GM18951 (cell line): Measurements from ENCODE around the gene SPRED2.

ENCODE experiments used
- POLR2A ChIP-seq: IDR thresholded peaks from 4 replicates; pipeline ENCODE4 v1.6.1; 2011; ENCODE audit warnings: mild to moderate bottlenecking; ENCODE audit not compliant: insufficient read length, insufficient read depth; ENCODE audit errors: extremely low read depth
- in situ Hi-C: fragments of 300-500 bp; cut with MboI; formaldehyde crosslinking; loops from one replicate; pipeline ENCODE4 v1.12.0; 2022; ENCODE audit warnings: low sequenced_read_pairs, mixed read lengths, inconsistent platforms; ENCODE audit not compliant: unreplicated experiment

The SPRED2 gene

DNA sequence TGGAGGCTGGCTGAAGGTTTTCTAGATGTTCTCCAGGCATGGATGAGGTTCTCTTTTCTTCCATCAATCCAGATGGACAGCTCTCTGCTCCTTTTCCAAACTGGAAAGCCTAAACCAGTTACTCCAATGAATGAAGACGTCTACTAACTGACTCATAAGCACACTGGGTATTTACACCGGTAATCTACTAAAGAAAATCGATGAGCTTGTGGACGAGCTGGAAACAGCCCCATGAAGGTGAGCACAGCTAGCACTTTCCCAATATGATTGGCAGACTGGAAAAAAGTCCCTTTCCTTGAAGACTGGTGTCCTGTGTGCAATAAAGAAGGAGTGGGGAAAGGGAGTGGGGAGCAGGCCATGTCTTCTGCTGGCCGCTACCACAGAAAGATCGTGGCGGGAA is 120.8 kb downstream of the SPRED2 start:
- in situ Hi-C loops = no loop called here
- no peak for TF ChIP-seq POLR2A

DNA sequence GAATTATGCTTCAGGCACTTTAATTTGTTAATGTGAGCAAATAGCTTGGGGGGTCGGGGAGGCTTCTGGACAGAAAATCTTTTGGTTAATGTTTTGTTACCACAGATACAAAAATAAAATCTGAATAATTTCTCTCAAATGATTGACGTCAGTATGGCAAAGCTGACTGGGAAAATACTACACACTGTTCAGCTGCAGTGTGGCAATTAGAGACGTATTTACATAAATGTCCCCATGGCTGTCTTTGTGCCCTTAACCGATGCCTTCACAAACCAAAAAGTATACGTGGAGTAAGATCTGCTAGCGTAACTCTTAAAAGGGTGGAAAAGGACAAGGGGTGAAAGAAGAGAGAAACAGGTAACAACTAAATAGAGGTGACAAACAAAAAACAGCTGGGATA is 121.3 kb downstream of the SPRED2 start:
- in situ Hi-C loops = no loop called here
- no peak for TF ChIP-seq POLR2A

GRCh38 chr2:65309699-65310098 is 122.7 kb downstream of the SPRED2 start:
- no peak for TF ChIP-seq POLR2A
- in situ Hi-C loops = no loop called here

DNA sequence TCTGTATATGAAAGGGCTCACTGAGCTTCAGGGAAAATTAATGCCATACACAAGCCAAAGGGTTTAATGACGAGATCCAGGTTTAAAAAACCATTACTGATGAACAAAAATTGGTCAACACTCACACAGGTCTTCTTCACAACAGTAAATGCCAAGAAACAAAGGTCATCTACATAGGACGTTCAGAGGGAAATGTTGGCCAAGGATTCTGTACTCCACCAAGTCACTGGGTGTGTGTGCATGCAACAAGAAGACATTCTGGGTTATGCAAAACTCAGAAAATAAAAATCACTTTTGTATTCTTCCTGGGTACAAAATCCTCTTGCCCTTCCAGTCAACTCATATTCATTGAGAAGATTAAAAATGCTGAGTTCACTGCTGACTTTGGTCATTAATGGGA is 126.5 kb downstream of the SPRED2 start:
- in situ Hi-C loops = no loop called here
- no peak for TF ChIP-seq POLR2A

DNA sequence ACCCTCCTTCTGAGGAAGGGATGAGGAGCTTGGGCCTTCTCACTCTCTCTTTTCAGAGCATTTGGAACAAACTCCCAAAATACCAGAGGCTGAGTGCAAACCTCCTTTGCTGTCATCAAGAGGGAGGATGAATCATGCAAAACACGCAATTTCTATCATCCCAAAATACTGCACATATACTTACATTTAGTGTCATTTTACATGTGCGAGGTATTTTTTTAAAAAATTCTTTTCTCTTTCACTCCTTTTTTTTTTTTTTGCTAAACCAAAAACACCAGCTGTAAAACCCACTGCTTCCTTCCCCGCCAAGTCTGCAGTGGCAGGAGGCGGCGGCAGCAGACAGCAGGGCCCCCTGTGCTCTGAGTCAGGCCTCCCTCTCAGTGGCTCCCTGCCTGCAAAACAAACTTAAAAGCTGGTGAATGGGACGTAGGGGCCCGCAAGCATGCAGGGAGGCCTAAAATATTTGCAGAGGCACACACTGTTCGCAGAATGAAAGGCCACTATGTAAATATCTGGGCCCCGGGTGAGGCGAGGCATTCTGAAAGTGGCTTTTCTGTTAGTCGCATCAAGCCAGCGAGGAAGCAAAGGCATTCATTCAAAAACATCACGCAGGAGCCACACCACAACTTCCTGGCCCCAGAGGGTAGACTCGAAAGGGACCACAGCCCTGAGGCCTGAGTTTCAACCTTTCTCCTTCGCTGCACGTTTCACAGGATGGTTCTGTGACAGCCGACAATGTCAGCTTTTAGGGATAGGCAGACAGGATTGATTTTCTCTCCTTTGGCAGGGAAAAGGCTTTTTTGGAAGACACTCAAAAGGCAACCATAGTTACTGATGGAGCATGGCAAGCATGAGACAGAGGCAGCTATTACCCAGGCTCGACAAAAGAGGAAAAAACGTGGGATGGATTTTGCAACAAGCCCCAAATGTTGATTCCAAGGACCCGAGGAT is 131.4 kb downstream of the SPRED2 start:
- no peak for TF ChIP-seq POLR2A
- in situ Hi-C loops = no loop called here

GRCh38 chr2:65300134-65300760 is 132.2 kb downstream of the SPRED2 start:
- in situ Hi-C loops = no loop called here
- TF ChIP-seq POLR2A = no peak

DNA sequence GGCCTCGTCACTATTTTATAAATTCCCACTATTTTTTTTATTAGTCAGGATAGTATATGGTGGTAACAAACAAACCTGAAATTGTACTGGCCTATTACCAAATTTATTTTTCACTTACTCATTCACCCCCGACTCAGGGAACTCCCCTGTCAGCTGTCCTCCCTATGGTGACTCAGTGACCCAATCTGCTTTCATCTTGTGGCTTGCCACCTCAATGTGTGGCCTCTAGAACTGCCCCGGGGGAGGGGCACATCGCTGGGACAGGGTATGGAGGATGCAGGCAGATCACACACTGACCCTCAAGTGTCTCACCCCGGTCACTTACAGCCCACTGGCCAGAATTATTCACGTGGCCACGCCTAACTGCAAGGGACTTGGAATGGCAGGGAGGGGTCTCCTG is 133.2 kb downstream of the SPRED2 start:
- no peak for TF ChIP-seq POLR2A
- in situ Hi-C loops = no loop called here

GRCh38 chr2:65298089-65298488 is 134.3 kb downstream of the SPRED2 start:
- no peak for TF ChIP-seq POLR2A
- in situ Hi-C loops = no loop called here

DNA sequence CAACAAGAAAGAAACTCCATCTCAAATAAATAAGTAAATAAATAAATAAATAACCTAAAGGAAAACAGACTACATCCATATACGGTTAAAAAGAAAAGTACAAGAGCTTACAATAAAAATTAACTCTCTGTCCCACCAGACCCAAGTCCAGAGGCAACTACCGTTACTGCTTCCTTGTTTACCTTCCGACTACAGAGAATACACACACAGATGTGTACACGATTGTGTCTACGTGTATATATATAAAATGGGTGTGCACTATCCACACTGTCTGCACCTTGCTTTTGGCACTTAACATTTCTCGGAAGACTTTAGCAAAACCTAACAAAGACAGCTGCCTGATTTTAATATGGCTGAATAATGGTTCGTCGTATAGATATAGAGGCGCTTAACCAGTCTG is 134.9 kb downstream of the SPRED2 start:
- in situ Hi-C loops = no loop called here
- TF ChIP-seq POLR2A = no peak

GRCh38 chr2:65296971-65297370 is 135.4 kb downstream of the SPRED2 start:
- in situ Hi-C loops = no loop called here
- TF ChIP-seq POLR2A = no peak

DNA sequence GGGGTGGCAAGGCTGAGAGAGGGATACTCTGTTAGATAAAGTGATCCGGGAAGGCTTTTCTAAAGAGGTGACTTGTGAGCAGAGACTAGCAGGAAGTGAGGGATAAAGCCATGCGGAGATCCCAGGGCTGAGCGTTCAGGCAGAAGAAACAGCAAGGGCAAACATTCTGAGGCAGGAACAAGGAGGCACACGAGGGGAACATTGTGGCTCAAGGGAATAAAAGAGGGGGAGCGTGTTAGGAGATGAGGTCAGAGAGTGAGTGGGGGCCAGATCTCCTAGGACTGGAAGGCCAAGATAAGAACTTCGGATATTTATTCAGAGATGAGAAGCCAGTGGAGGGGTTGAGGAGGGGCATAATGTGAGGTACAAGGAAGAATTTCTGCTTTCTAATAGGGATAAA is 137.7 kb downstream of the SPRED2 start:
- no peak for TF ChIP-seq POLR2A
- in situ Hi-C loops = no loop called here

DNA sequence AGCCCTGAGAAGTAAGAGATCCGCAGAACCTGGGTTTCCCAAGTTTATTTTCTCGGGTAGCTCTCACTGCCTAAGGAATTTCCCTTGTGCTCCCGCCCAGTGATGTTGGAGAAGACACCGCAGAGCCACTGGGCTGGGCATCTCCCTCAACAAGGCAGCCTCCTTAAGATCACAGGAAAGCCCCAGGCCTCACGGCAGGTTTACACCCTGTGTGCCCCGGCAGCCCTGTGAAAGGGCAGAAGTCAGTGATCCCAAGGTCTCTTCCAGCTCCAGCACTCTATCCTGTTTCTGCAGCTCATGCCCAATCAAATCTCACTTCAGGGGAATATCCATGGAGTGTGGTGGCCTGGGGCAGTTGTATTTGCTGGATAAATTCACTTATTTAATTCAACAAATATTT is 138.3 kb downstream of the SPRED2 start:
- in situ Hi-C loops = no loop called here

DNA sequence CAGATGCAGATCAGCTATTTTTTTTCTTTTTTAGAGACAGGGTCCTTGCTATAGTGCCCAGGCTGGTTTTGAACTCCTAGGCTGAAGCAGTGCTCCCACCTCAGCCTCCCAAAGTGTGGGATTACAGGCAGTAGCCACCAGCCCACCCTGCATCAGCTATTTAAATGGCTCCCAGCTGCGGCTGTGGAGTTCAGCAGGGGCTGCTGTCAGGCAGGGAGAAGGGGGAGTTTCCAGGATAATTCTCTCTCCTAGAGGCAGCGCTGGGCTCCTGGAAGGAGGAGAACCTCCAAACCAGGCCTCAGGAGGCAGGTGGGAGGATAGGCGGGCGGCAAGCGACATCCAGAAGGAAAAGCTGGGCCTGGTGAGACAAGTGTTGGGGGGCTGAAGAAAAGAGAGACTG is 139.0 kb downstream of the SPRED2 start:
- in situ Hi-C loops = no loop called here
- TF ChIP-seq POLR2A = no peak

More for the DNA sequence above, 138.3 kb downstream of the SPRED2 start:
- no peak for TF ChIP-seq POLR2A

DNA sequence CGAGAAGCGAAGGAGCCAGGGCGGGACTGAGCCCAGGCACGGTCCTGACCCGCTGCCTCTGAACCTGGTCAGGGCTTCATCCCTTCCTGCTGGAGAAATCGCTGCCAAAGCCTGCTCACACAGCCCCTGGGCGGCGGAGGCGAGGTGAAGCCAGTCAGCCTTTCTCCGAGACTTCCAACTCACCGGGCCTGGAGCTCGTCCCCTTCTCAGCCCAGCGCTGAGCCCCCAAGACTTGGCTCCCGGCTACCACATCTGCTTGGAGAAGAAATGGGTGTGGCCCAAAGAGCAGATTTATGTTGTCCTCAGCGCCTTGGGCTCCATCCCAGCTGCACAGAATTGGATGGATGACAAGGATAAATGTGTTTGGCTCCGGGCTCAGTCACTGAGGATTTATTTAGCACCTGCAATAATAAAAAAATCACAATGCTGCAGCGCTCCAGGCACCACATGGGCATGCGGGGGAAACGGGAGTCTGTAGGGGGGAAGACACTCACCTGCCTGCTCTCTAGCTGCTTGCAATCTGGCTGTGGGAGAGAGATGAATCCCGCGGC is 139.9 kb downstream of the SPRED2 start:
- in situ Hi-C loops = no loop called here
- no peak for TF ChIP-seq POLR2A
